Naive thymus-derived CD4-positive, alpha-beta T cell (primary cell): Measurements from ENCODE around the gene SLC7A1. TPM values are rescaled to one million over a fixed set of nuclear protein-coding genes. Genes with fewer than 3 reads are reported as not detected.

Experiments
- ATAC-seq: fragments of 150-1000 bp; cut with Tn5 transposase; 2 replicates; pipeline ENCODE4 v1.10.0; 2021; ENCODE audit warnings: mild to moderate bottlenecking, moderate library complexity
- CTCF ChIA-PET: fragments of 350-600 bp; sonication (Branson Sonifier 250); formaldehyde crosslinking; loops from one replicate; lab custom pipeline; 2021; ENCODE audit warnings: antibody characterized with exemption; lab: Charles Lee
- POLR2A ChIA-PET: fragments of 350-600 bp; sonication (Branson Sonifier 250); formaldehyde crosslinking; loops from one replicate; lab custom pipeline; 2021; ENCODE audit warnings: antibody characterized with exemption, inconsistent platforms; lab: Charles Lee
- DNase-seq, 9 donors: peaks; one replicate each; pipeline versions ENCODE4 v3.0.0 to v3.0.0-alpha.2; 2020 to 2022; ENCODE audit warnings: mixed read lengths in 1 of 9
- H3K27ac ChIP-seq: one replicate; pipeline ENCODE4 v1.7.0; 2013; ENCODE audit warnings: mild to moderate bottlenecking, low read depth, low read length, moderate library complexity
- H3K27me3 ChIP-seq, 2 donors: one replicate each; pipeline ENCODE4 v1.7.0; 2013; ENCODE audit warnings: low read length in 2 of 2, mild to moderate bottlenecking in 2 of 2, moderate library complexity in 2 of 2; ENCODE audit not compliant: control insufficient read depth in 2 of 2, insufficient read depth in 2 of 2
- H3K36me3 ChIP-seq, 3 experiments: 1 replicate in 2 of 3; 2 replicates in 1 of 3; pipeline ENCODE4 v1.7.0; 2013; ENCODE audit warnings: low read length in 3 of 3, mild to moderate bottlenecking in 3 of 3, moderate library complexity in 1 of 3; ENCODE audit not compliant: insufficient read depth in 3 of 3, control insufficient read depth in 2 of 3
- H3K4me1 ChIP-seq, 2 donors: one replicate each; pipeline ENCODE4 v1.7.0; 2013; ENCODE audit warnings: low read length in 2 of 2, mild to moderate bottlenecking in 2 of 2, moderate library complexity in 1 of 2; ENCODE audit not compliant: control insufficient read depth in 2 of 2, insufficient read depth in 2 of 2
- H3K4me3 ChIP-seq: 2 replicates; pipeline ENCODE4 v1.7.0; 2013; ENCODE audit warnings: mild to moderate bottlenecking, low read length
- H3K9me3 ChIP-seq, 3 experiments: 1 replicate in 2 of 3; 2 replicates in 1 of 3; pipeline ENCODE4 v1.7.0; 2013; ENCODE audit warnings: low read length in 3 of 3; ENCODE audit not compliant: control insufficient read depth in 2 of 3
- H3K27ac Mint-ChIP-seq, 9 donors: one replicate each; pipeline ENCODE4 v1.8.0; 2020 to 2022; ENCODE audit warnings: mixed read lengths in 9 of 9, mild to moderate bottlenecking in 8 of 9, moderate library complexity in 5 of 9, inconsistent platforms in 2 of 9
- H3K27me3 Mint-ChIP-seq, 5 donors: one replicate each; pipeline ENCODE4 v1.8.0; 2021 to 2022; ENCODE audit warnings: mixed read lengths in 5 of 5, mild to moderate bottlenecking in 1 of 5
- H3K36me3 Mint-ChIP-seq, 5 donors: one replicate each; pipeline ENCODE4 v1.8.0; 2020 to 2022; ENCODE audit warnings: mixed read lengths in 5 of 5, mild to moderate bottlenecking in 3 of 5, inconsistent platforms in 1 of 5
- H3K4me1 Mint-ChIP-seq, 7 donors: one replicate each; pipeline ENCODE4 v1.8.0; 2020 to 2022; ENCODE audit warnings: mixed read lengths in 7 of 7, mild to moderate bottlenecking in 3 of 7, inconsistent platforms in 1 of 7
- H3K4me3 Mint-ChIP-seq, 10 donors: one replicate each; pipeline ENCODE4 v1.8.0; 2020 to 2022; ENCODE audit warnings: mild to moderate bottlenecking in 10 of 10, mixed read lengths in 10 of 10, moderate library complexity in 6 of 10, inconsistent platforms in 2 of 10
- H3K9me3 Mint-ChIP-seq, 11 donors: one replicate each; pipeline ENCODE4 v1.8.0; 2020 to 2022; ENCODE audit warnings: mixed read lengths in 11 of 11, mild to moderate bottlenecking in 4 of 11, inconsistent platforms in 1 of 11, moderate library complexity in 1 of 11
- intact Hi-C, 2 donors: fragments of 100-400 bp; cut with micrococcal nuclease; formaldehyde crosslinking; loops; one replicate each; pipeline ENCODE4 v1.15.1; 2023
- polyA plus RNA-seq, 2 donors: library from polyadenylated mRNA; unstranded; fragments of 300-500 nt; fragmentation: Illumina TruSeq; gene quantifications; one replicate each; pipeline ENCODE4 v1.2.3, GENCODE V29; 2021
- total RNA-seq, 6 experiments: library from RNA in 5 of 6; stranded (reverse) in 5 of 6; gene quantifications; 1 replicate in 5 of 6; 2 replicates in 1 of 6; pipeline ENCODE4 v1.2.3 and lab custom pipeline; 2021 to 2026

SLC7A1 gene
- total and polyA plus RNA-seq, 7 experiments from 2014 or later, result 4.9 to 63.8 (median 23.1) TPM

GRCh38 chr13:29459813-29460355, 135.6 kb downstream of the SLC7A1 start:
- Mint-ChIP-seq H3K9me3 (peaks cover 0 to 4% (median 0%) of the 10 kb centered on the region in 11 donors), H3K27me3 (peaks cover 6 to 17% (median 12%) of the 10 kb centered on the region in 5 donors), H3K36me3 (no peaks in the 10 kb centered on the region), H3K27ac (no peak overlapping the region), H3K4me3 (no peak overlapping the region), H3K4me1 (no peaks in the 10 kb centered on the region)
- POLR2A ChIA-PET, result no interaction called here
- CTCF ChIA-PET, result no interaction called here
- H3K9me3 ChIP-seq, result no peaks in the 10 kb centered on the region
- intact Hi-C loops, result no loop called here
- no peak overlapping the region for H3K4me3 ChIP-seq
- ATAC-seq, result no peak
- no peaks in the 10 kb centered on the region for H3K4me1 ChIP-seq
- no peak for DNase-seq
- H3K27me3 ChIP-seq, result no peaks in the 10 kb centered on the region
- H3K36me3 ChIP-seq, result no peaks in the 10 kb centered on the region
- H3K27ac ChIP-seq, result no peak overlapping the region
